GM08714 (cell line): ENCODE results near the gene UTP14C.
"Not testable (repeated sequence)": the region's sequence is repeated elsewhere in the genome, so short reads cannot be mapped to it uniquely, and the experiment has no call there.

Experiments used
- H3K4me3 ChIP-seq: fragments of 200-500 bp; sonication (Bioruptor generic); 2 replicates; pipeline ENCODE4 v1.5.1; 2014; ENCODE audit warnings: mild to moderate bottlenecking, low read length, inconsistent platforms
- ZNF274 ChIP-seq: IDR thresholded peaks from 2 replicates; pipeline ENCODE4 v1.6.1; 2012; ENCODE audit warnings: mild to moderate bottlenecking, low read depth, low read length

Gene UTP14C

DNA sequence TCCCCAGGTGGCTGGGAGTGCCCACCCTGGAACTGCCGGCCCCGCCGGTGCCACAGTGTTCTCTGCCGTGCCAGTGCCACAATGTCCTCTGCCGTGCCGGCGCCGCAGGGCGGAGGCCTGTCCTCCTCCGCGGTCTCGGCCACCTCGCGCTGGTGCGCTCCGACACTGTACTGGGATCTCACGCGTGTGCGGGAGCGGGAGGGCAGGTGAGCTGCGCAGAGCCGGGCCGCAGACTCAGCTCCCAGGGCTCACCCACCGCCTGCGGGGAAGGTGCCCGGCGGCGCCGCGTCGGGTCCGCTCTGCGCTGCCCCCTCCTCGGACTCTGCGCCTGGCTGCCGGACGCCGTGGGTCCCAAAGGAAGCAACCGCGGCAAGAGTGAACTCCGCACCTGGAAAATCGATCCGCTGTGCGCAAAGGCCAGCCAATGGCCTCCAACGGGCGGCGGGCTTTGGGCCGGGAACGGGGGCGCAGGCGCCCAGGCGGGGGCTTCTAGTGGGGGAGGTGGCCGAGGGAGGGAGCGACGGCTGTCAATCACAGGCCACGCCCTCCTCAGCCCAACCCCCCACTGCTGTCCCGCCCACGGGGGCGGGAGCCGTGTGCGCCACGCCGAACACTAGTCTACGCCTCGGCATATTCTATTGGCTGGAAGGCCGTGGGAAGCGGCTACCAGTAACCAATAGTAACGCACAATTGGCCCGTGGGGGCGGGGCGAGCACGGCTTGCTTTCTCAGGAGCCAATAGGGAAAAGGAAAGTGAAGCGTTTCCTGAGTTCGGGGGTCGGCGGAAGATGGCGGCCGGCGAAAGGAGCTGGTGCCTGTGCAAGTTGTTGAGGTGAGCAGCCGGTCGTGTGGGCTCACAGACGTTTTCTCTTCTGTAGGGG, 12.6 kb upstream of the UTP14C start, which contains the start of gene ALG11:
TSS of gene ALG11 (plus strand) at position 767 of the 880 bp plus-strand sequence. CDS start at position 788, 21 bp downstream.
- no peak for TF ChIP-seq ZNF274
- H3K4me3 ChIP-seq = peak within 1 kb of the TSS; percentile 89

DNA sequence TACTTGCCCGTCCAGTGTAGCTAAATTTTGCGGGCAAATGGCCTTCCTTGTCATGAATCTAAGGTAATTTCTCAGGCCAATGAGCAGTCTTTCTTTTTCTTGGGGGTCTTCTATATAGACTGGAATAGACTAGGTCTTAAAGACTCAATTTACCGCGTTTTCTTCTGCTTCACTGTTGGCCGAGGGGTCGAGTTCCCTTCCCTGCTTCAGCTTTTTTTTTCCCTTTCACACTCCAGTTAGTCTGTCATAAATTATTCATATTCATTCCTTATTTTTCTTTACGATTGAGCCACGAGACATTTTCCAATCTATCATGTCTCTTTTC, 12.0 kb upstream of the UTP14C start:
- H3K4me3 ChIP-seq = peak overlapping the region; percentile 89
- TF ChIP-seq ZNF274 = no peak

DNA sequence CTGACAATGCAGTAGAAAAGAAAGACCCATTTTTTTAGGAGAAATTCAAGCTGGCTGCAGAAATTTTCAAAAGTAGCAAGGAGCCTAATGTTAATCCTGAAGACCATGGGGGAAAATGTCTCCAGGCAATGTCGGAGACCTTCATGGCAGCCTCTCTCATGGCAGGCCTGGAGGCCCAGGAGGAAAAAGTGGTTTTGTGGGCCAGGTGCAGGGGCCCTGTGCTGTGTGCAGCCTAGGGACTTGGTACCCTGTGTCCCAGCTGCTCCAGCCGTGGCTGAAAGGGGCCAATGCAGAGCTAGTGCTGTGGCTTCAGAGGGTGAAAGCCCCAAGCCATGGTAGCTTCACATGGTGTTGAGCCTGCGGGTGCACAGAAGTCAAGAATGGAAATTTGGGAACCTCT, 8.2 kb upstream of the UTP14C start:
- no peak for TF ChIP-seq ZNF274
- no peak overlapping the region for H3K4me3 ChIP-seq

DNA sequence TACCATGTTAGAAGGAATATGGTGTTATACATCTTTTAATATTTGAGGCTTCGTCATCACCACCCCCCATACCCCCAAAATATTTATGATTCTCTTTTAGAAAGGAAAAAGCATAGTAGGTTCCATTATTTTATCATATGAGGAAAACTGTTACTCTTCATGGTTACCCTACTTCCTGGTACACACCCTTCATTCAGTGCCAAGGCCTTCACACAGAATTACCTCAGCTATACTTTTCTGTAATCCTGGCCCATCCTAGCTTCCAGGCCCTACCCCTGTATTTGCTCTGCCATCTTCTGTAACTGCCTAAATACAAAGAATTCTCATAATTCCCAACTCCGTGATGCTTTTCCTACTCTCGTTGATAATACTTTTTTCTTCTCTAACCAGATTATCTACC, 4.3 kb upstream of the UTP14C start:
- no peak for TF ChIP-seq ZNF274
- no peak overlapping the region for H3K4me3 ChIP-seq

DNA sequence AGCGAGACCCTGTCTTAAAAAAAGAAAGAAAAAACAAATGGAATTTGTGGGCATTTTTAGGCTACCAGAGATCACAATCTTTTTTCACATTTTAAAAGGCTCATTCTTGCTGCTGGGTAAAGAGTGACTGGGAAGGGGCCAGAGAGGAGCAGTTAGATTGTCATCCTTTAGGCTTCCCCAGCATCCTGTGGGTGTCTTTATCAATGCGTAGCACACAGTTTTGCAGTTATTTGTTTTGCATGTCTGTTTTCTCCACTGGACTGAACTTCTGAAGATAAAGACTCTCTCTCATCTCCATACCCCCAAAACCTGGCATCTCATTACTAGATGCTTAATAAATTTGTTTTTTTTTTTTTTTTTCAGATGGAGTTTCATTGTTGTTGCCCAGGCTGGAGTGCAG, 2.1 kb upstream of the UTP14C start:
- TF ChIP-seq ZNF274 = no peak
- no peak overlapping the region for H3K4me3 ChIP-seq

DNA sequence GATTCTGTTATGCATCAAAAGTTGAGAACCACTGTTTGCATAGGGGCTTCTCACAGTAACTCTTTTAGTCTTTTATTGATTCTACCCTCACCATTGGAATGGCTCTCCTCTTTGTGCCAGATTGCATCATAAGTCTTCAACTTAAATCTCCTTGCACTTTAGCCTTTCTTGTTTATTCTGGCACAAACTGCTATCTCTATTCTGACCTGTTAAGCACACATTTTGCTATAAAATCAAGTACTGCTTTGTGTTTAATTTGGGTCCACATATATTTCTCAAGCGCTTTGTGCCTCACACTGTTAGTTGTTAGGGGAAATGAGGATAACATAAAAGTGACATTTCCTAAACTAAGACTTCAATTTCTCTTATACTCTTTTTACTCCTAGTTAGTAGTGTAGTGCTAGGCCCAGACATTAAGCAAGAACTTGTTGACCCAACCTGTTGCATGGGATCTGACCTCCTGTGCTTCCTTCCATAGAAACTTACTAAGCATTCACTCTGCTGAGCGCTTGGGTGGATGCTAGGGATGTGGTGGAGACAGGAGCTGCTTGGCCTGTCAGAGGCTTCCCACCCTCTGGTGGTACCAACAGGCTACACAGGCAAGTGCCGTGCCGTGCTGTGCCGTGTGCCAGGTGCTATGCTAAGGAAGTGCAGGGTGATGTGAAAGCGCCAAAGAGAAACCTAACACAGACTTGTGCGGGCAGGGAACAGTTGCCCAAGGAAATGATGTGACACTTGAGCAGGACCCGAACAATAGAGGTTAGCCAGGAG, 1.2 kb downstream of the UTP14C start:
- H3K4me3 ChIP-seq = no peak overlapping the region
- no peak for TF ChIP-seq ZNF274

DNA sequence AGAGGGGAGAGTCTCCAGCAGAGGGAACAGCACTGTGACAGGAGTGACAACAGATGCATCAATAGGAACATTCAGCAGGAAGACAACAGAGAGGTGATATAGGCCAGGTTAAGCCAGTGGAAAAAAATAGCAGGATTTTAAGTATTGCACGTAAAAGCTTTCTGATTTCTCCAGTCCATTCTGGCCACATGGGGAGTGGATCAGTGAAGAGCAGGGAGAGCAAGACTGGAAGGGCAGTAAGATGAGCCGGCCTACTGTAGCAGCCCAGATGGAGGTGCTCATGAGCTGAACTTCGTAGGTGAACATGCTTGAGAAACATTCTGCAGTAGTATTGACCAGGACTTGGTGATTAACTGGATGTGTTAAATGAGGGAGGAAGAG, 1.7 kb downstream of the UTP14C start:
- no peak overlapping the region for H3K4me3 ChIP-seq
- TF ChIP-seq ZNF274 = no peak

DNA sequence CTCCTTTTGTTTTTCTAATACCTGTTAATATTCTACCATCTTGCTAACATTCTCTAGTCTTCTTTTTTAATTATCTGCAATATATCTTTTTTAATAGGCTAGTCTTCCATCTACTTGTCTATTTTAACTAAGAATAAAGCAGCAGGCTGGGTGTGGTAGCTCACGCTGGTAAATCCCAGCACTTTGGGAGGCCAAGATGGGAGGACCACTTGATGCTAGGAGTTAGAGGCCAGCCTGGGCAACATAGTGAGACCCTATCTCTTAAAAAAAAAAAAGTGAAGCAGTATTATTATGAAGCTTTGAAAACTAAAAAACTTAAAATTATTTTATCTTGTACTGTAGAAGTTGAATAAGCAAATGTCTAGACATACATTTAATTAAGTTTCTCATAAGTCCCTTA, 3.3 kb downstream of the UTP14C start:
- no peak overlapping the region for H3K4me3 ChIP-seq
- no peak for TF ChIP-seq ZNF274

DNA sequence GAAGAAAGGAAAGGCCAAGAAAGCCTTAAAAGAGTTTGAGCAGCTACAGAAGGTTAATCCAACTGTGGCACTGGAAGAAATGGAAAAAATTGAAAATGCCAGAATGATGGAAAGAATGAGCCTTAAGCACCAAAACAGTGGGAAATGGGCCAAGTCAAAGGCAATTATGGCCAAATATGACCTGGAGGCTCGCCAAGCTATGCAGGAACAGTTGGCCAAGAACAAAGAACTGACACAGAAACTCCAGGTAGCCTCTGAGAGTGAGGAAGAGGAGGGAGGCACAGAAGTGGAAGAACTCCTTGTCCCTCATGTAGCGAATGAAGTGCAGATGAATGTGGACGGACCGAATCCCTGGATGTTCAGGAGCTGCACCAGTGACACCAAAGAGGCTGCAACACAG, 5.1 kb downstream of the UTP14C start:
- no peak for TF ChIP-seq ZNF274
- H3K4me3 ChIP-seq = no peak overlapping the region

GRCh38 chr13:52030401-52030800, 5.9 kb downstream of the UTP14C start:
- not testable (repeated sequence) for H3K4me3 ChIP-seq

GRCh38 chr13:52033039-52033438, 8.5 kb downstream of the UTP14C start:
- TF ChIP-seq ZNF274 = no peak
- H3K4me3 ChIP-seq = no peak overlapping the region

- no peak overlapping the region for H3K4me3 ChIP-seq
- no peak for TF ChIP-seq ZNF274
Measured at GRCh38 chr13:52034616-52035226, 10.2 kb downstream of the UTP14C start.

GRCh38 chr13:52036037-52036436, 11.5 kb downstream of the UTP14C start:
- TF ChIP-seq ZNF274 = no peak
- no peak overlapping the region for H3K4me3 ChIP-seq

- H3K4me3 ChIP-seq = no peak overlapping the region
- no peak for TF ChIP-seq ZNF274
Measured at GRCh38 chr13:52043675-52044074, 19.2 kb downstream of the UTP14C start.

GRCh38 chr13:52047463-52047862, 23.0 kb downstream of the UTP14C start:
- no peak for TF ChIP-seq ZNF274

More at GRCh38 chr13:52047463-52047862, 23.0 kb downstream of the UTP14C start:
- H3K4me3 ChIP-seq = no peak overlapping the region
